K562 (cell line): Measurements from ENCODE around the gene FZD4. TPM values are rescaled to one million over a fixed set of nuclear protein-coding genes. Genes with fewer than 3 reads are reported as not detected.
A peak's percentile ranks its signal among the peaks of the same experiment; 100 is the strongest.

Experiments used
- REST ChIP-seq, 2 experiments: fragments of 450-650 bp; formaldehyde crosslinking in 1 of 2; IDR thresholded peaks; 2 replicates each; pipeline versions ENCODE4 v1.4.0 to v1.6.1; 2014 to 2020; ENCODE audit warnings: mild to moderate bottlenecking in 2 of 2, borderline replicate concordance in 1 of 2, low read depth in 1 of 2
- polyA plus RNA-seq, 8 experiments: library from polyadenylated mRNA; depleted of rRNA in 4 of 8; stranded (reverse) in 5 of 8; unstranded in 3 of 8; fragments of >200 nt; fragmentation: Nextera tagmentation in 2 of 8; fragmentation: Illumina TruSeq in 1 of 8; extraction: Ambion mirVana in 2 of 8; extraction: Trizol in 1 of 8; gene quantifications; 2 replicates each; pipeline versions ENCODE4 v1.2.1 to v1.2.3, GENCODE V29; 2011 to 2014; ENCODE audit warnings: inconsistent platforms in 1 of 8, missing spikeins in 1 of 8
- total RNA-seq, 7 experiments: library from RNA; depleted of rRNA in 6 of 7; stranded (reverse); fragments of >200 nt in 6 of 7; fragmentation: Illumina TruSeq in 2 of 7; extraction: Trizol in 2 of 7; gene quantifications; 2 replicates each; pipeline versions ENCODE4 v1.2.1 to v1.2.3, GENCODE V29; 2011 to 2021; ENCODE audit warnings: low replicate concordance in 1 of 7

Gene FZD4
- total and polyA plus RNA-seq, 9 of the 15 experiments (the other 6 are each of a cell fraction or from before 2014, with no cell fraction given) = 1.2 to 7.9 (median 5.8) TPM

GRCh38 chr11:86978756-86979608, 23.8 kb upstream of the FZD4 start (continued):
- TF ChIP-seq REST (IDR thresholded peaks at IDR 0.05; ENCODE audit: borderline replicate concordance) = peak; percentile 62; the same call in 1 of the 2 replicates
- no peak for TF ChIP-seq REST (CRISPR knock-in tag; IDR thresholded peaks at IDR 0.05; ENCODE audit: low read depth)
